ENCODE results near the gene ATP6V1E1.

ATP6V1E1 gene

DNA sequence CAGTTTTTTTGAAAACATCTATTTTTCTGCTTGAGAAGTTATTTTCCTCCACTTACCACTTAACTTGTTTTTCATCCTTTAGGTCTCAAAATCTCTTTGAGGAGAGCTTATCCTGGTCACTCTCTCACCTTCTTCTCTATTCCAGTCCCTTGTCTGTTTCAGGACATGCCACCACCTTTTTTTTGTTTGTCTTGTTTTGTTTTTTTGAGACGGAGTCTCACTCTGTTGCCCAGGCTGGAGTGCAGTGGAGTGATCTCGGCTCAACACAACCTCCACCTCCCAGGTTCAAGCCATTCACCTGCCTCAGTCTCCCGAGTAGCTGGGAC lies 5.4 kb upstream of the ATP6V1E1 start:
- no peak for DNase-seq (ENCODE audit: low read depth)

DNA sequence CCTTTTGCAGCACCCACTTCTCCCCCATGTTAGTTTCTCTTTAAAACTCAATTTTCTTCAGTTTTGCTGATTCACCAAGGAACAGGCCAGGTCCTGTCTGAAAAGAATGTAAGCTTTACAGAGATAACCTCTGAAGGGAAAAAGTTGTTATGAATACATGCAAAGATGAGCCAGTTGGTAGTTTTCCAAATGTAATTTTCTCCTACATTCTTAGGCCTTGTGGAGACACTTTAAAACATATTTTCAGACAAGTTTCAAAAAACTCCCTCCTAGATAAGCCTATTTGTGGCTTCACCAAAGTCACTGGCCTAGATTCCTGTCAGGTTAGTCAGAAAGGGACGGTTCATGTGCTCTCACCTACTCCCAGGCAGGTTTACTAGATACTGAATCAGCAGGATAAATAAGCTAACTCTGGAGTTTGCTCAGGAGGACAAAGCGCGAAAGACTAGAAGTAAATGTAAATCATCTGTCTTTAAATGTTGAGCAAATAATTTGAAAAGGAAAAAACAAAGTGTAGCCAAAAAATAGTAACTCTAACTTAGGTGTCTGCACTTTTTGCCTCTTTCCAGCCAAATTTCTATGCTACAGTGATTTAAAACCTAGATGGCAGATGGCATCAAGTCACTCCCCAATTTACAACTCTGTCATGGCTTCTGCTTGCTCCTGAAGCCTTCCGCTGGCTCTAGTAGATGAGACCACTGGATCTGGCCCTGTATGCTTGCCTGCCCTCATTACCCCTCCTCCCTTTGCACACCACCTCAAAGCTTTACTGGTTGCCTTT lies 4.9 kb upstream of the ATP6V1E1 start:
- DNase-seq (ENCODE audit: low read depth) = peak; percentile 34

DNA sequence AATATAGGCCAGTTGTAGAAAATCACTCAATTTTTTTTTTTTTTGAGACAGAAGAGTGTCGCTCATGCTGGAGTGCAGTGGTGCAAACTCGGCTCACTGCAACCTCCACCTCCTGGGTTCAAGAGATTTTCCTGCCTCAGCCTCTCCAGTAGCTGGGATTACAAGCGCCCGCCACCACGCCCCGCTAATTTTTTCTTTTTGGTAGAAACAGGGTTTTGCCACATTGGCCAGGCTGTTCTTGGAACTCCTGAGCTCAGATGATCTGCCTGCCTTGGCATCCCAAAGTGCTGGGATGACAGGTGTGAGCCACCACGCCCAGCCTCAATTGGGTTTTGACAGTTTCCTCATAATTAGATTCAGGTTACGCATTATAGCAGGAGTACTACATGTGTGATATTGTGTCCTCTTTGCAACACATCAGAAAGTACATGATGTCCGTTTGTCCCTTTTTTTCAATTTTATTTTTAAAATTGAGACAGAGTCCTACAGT lies 2.6 kb upstream of the ATP6V1E1 start:
- DNase-seq (ENCODE audit: low read depth) = no peak

DNA sequence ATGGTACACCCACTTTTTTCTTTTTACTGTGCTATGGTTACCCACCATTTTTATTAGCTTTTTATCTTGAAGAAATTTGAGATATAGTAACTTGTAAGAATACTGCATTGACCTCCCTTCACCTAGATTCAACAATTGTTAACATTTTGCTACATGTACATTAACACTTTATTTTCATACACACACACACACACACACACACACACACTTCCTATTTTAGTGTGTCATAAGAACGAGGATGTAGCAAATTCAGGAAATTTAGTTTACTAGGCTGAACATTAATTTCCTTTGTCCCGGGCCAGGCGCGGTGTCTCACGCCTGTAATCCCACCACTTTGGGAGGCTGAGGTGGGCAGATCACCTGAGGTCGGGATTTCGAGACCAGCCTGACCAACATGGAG lies 1.1 kb upstream of the ATP6V1E1 start:
- DNase-seq (ENCODE audit: low read depth) = no peak

DNA sequence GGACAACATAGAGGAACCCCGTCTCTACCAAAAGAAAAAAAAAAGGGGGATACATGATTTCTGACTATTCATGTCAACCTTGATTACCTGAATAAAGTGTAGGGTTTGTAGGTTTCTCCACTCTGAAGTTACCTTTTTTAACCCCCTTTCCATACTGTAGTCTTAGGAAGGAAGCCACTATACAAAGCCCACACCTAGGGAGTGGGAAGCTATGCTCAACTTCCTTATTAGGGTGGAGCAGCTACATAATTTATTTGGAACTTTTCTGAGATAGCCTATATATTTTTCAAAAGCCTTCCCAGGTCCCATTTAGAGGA lies 582 bp upstream of the ATP6V1E1 start:
- no peak for DNase-seq (ENCODE audit: low read depth)

DNA sequence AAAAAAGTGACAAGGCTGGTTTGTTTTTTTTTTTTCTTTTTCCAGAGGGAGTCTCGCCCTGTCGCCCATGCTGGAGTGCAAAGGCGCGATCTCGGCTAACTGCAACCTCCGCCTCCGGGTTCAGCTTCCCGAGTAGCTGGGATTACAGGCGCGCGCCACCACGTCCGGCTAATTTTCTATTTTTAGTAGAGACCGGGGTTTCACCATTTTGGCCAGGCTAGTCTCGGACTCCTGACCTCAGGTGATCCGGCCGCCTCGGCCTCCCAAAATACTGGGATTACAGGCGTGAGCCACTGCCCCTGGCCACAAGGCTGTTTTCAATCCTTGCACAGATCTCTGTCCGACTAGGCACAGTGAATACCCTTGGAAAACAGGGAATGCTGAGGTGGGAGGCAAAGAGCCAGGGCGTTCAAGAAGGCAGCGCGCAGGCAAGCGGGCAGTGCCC lies 566 bp downstream of the ATP6V1E1 start:
- DNase-seq (ENCODE audit: low read depth) = no peak

DNA sequence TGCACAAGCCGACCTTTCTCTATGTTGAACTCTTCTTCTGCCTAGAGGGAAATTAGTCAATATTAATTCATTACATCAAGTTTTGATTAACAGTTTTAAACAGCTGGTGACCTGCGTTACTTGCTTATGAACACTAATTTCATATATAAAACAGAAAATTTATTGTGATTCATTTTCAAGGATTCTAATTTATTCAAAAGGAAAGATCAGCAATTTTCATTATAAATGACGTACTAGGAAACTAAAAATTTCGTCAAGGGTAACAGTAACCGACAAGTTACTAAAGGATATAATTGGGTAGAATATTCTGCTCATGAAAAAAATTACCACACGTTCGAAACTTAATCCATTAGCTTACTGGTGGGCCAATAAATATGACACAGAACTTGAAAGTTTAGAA lies 15.3 kb downstream of the ATP6V1E1 start:
- no peak for DNase-seq (ENCODE audit: low read depth)

DNA sequence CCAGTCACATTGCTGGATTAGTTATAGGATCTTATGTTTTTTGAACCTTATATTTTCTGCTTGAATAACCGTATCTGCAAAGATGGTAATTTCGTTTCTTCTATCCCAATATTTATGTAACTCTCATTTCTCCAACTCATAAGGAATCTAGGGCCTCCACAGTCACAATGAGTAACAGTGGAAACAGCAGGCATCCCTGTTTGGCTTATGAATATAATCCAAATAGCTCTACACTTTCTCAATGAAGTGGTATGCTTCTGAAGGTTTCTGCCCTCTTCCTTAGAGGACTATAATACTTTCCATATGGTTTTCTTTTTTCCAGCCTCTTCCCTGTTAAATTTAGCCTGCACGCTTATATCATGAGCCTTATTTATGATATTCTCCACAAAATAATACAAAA lies 16.5 kb downstream of the ATP6V1E1 start:
- DNase-seq (ENCODE audit: low read depth) = peak; percentile 46

DNA sequence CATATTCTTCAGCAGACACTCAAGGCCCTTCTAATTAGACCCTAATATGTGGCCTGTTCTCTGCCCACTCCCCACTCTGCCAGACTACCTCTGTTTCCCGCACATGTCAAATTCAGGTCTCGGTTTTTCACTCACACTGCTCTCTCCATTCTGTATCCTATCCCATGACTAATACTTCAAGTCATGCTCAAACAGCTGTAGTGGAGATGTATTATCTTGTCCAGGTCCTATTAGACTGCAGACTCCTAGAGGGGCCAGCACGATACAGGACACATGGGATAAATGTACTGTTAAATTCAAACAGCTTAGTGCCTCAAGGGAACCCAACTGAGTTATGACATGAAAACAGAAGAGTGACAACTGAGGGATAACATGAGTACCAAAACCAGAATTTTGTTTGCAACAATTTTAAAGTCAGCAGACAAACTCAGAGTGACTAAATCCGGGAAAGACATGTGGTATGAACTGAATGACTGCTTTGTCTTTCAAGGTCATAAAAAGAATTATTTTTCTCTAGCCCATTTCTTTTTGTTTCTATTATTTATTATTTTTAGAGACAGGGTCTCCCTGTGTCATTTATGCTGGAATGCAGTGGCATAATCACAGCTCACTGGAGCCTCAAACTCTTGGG lies 20.5 kb downstream of the ATP6V1E1 start:
- no peak for DNase-seq (ENCODE audit: low read depth)

DNA sequence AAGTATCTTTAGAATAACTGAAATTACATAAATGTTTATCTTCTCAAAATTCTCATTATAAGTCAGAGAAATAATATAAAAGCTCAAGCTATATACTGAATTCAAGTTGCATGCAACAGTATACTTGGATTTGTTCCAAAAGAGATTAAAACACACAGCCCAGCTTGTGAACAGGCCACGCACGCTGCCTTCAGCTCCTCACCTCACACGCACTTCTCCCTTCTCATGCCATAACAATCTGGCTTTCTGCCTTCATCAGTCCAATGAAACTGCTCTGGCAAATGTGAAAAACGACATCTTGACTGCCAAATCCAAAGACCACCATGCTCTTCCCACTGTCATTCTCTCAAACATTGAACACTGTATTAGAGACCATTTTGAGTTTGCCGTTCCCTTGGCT lies 22.1 kb downstream of the ATP6V1E1 start:
- no peak for DNase-seq (ENCODE audit: low read depth)

DNA sequence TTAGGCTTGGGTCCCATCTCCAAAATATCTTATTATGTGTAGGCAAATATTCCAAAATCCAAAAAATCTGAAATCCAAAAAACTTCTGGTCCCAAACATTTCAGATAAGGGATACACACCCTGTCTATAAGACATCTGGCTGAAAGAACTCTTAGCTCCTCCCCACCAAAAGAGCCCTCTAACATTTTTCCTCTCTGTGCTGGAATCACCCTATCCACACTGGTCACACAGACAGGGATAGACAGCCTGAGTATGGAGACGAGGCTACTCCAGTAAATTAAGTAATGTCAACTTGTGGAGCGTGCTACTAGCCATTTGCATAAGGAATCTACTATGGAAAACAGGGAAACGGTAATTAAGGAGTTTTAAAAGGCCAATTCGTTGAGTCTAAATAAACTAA lies 24.9 kb downstream of the ATP6V1E1 start:
- DNase-seq (ENCODE audit: low read depth) = no peak

DNA sequence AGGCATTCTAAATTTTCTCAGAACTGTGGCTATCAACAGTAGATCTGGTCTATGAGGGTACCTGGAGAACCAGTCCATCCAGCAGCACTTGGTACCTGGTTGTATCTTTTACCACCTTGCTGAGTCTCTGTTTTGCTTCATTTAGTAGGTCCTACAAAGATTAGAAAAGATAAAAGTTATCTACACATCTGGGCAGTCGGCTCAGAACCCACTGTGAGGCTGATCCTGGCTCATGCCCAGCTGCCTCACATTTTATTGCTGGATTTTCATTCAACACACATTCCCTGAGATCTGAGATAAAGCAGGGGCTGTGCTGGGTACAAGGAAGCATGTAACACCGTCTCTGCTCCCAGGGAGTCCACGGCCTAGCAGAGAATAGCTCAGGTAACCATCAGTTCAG lies 27.5 kb downstream of the ATP6V1E1 start:
- no peak for DNase-seq (ENCODE audit: low read depth)

DNA sequence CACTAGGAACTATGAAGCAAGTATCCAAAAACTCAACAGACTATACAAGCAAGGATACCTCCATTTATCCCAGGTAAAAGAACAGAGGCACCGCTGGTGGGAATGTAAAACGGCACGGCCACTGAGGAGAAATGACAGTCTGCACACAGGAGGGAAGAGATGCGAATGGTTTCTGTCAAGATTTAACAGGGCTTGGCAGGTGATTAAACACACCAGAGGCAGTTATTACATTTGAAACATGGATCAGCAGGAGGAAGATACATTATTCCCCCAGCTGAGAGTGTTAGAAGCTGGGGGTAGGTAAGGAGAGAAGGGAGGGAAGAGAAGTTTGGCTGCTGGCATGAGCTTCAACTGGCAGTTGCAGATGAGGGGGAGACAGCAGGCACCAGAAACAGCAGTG lies 30.2 kb downstream of the ATP6V1E1 start:
- no peak for DNase-seq (ENCODE audit: low read depth)

DNA sequence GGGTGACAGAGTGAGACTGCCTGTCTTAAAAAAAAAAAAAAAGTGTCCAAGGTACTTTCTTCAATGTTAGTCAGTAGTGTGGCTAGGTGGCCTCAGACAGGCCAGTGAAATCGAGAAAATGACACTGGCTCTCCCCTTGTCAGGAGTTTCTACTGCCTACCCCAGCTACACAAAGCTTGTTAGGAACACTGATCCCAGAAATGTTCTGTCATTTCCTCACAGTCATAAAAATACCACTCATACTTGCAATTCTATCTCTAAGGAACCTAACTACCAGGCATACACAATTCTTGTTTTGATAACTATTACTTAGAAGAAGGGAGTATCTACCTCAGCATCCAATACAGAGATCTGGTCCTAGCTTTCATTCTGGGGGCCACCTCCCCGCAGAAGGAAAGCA lies 31.3 kb downstream of the ATP6V1E1 start:
- DNase-seq (ENCODE audit: low read depth) = no peak

DNA sequence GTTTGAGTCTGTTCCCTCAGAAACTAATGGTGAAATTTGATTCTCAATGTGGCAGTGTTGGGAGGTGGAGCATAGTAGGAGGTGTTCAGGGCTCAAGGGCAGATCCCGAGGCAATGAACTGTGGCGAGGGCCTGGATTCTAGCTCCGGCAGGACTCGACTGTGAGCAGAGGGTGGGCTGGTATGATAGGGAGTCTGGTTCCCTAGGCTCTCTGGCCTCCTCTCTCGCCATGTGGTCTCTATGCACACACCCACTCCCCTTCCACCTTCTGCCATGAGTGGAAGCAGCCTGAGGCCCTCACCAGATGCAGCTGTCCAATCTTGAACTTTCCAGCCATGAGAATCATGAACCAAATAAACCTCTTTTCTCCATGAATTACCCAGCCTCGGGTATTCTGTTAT lies 32.3 kb downstream of the ATP6V1E1 start:
- DNase-seq (ENCODE audit: low read depth) = no peak

DNA sequence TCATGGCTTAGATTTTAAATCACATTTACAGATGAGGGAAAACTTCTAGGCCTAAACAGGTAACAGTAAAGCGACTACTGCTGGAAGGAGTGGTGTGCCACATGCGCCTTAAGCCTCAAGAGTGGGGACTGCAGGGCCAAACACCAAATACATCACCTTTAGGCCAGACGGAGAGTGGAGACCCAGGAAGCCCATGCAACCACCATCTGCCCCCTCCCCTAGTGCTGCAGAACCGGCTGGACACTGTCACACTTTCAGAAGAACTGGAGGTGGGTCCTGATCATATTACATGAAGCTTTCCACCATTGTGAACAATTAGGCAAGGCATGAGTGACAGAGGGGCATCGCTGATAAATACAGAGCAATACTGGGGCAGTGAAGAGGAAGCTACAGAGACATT lies 36.3 kb downstream of the ATP6V1E1 start:
- DNase-seq (ENCODE audit: low read depth) = no peak

DNA sequence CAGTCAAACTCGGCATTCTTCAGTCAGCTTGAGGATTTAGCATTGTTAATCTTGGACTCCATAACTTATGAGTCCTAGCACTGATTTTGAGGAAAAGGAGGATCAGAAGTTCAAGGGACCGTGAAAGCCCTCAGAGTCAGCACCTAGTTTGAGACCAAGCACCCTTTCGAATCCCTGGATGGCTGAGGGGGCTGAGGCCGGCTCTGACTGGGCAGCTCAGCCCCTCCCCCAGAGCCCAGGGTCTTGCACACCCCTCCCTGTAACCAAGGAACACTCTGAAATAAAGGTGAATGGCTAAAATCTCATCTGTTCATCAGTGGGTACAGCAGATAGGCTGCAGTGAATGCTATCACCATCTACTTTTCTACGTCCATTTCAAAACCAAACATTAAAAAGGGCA lies 38.0 kb downstream of the ATP6V1E1 start:
- no peak for DNase-seq (ENCODE audit: low read depth)

DNA sequence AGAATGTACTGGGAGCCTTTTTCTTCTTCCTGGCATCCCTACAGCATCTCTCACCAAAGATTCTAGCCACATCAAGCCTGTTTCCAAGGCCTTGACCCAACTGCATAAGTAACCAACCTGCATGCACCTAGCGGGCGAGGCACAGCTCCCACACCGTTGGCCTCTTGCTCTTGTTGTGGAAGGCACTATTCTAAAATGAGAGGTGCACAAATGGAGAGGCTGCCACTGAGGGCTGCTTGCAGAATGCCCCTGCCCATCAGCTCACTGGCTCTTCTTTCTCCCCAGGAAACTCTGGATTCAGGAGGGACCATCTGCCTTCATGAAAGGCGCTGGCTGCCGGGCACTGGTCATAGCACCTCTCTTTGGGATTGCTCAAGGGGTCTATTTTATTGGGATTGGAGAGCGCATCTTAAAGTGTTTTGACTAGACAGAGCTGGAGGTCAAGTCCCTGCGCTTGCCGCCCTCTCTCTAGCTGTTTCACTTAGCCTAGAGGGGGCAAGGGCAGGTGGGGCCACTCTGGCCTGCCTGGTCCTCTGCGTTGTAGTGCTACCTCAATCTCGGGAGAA lies 38.7 kb downstream of the ATP6V1E1 start:
- DNase-seq (ENCODE audit: low read depth) = no peak

DNA sequence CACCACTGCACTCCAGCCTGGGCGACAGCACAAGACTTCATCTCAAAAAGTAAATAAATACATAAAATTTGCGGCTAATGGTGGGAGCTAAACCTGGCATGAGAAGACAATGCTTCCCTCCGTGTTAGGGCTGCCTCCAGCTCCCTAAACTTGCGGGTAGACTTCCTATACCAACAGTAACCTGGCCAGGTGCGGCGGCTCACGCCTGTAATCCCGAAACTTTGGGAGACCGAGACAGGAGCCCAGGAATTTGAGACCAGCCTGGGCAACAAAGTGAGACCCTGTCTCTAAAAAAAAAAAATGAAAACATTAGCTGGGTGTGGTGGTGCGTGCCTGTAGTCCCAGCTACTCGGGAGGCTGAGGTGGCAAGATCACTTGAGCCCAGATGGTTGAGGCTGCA lies 39.9 kb downstream of the ATP6V1E1 start:
- no peak for DNase-seq (ENCODE audit: low read depth)

DNA sequence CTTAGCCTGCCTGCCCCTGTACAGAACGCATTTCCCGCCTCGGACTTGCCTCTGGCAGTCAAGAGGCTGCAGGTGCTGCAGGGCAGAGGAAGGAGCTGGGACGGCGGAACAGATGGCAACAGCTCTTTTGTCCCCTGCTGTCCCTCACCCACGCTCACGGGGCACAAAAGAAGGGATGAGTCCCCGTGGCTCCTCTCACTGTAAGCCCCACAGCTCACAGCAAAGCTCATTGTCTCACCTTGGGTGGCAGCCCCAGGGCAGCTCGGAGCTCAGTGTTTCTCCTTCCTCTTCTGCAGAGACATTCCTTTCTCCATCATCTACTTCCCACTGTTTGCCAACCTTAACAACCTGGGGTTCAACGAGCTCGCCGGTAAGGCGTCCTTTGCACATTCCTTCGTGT lies 40.9 kb downstream of the ATP6V1E1 start:
- no peak for DNase-seq (ENCODE audit: low read depth)

DNA sequence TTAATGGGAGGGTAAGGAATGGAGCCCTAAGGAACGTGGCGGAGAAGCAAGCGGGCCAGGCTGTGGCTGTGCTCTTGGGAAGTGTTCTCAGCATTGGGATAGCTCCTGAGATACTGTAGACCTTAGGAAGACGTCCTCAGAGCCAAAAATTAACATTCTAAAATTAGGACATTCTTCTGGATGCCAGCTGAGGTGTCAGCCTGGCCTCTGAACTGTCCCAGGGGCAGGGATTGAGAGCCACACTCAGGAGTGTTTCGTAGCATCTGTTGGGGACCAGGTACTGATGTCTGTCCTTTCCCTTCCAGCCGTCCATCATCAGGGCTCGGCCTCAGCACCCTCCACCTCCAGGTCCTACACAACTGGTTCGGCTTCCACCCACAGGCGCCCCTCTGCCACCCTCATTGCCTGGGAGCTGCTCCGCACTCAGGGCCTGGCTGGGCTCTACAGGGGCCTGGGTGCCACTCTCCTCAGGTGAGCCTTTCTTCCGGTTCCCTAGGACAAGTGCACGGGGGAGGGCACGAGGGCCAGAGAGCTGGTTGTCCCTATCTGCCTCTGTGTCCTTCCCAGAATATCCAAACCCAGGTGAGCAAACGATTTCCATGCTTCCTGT lies 41.6 kb downstream of the ATP6V1E1 start:
- DNase-seq (ENCODE audit: low read depth) = no peak

DNA sequence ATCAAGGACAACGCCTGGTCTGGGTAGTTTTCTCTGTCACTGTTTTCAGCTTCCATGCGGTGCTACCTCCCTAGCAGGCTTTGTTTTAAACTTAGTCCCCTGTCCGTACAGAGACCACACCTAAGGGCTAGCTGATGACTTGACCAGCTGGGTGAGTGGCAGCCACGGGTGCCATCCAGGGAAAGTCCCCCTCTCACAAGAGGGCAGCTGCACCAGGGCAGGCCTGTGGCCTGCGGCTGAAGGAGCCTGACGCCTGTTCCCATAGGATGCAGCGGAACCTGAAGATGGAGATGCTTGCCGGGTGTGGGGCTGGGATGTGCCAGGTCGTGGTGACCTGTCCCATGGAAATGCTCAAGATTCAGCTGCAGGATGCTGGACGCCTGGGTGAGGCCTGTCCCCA lies 45.4 kb downstream of the ATP6V1E1 start:
- DNase-seq (ENCODE audit: low read depth) = no peak

DNA sequence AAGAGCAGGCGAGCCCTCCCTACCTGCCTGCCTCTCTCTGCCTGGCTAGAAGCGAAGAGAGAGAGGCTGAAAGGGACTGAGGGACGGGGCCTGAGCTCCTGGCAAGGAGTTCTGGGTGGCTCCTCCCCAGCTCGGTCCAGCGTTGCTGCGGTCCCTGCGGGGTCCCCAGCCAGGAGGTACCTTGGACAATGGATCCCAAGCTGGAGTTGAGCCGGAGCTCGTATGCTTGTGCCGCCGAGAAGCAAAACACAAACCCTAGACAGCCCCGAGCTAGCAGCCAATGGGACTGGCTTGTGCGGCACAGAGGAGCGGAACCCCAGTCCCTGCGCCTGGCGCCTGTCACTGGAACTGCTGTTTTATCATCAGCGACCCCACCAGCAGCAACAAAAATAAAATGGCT lies 46.9 kb downstream of the ATP6V1E1 start:
- no peak for DNase-seq (ENCODE audit: low read depth)

Data from fibroblast of gingiva (primary cell).